Measurements from ENCODE around the gene STK17B. TPM values are rescaled to one million over a fixed set of nuclear protein-coding genes. Genes with fewer than 3 reads are reported as not detected.

STK17B gene
- total RNA-seq, 2 donors from 2014 or later: 40.2 to 47.6 TPM

- H3K27ac ChIP-seq: no peak overlapping the region
- H3K4me3 ChIP-seq: no peak overlapping the region
- TF ChIP-seq, protein P1, sequence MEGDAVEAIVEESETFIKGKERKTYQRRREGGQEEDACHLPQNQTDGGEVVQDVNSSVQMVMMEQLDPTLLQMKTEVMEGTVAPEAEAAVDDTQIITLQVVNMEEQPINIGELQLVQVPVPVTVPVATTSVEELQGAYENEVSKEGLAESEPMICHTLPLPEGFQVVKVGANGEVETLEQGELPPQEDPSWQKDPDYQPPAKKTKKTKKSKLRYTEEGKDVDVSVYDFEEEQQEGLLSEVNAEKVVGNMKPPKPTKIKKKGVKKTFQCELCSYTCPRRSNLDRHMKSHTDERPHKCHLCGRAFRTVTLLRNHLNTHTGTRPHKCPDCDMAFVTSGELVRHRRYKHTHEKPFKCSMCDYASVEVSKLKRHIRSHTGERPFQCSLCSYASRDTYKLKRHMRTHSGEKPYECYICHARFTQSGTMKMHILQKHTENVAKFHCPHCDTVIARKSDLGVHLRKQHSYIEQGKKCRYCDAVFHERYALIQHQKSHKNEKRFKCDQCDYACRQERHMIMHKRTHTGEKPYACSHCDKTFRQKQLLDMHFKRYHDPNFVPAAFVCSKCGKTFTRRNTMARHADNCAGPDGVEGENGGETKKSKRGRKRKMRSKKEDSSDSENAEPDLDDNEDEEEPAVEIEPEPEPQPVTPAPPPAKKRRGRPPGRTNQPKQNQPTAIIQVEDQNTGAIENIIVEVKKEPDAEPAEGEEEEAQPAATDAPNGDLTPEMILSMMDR (IDR thresholded peaks at IDR 0.05): no peak
- DNase-seq (ENCODE audit: low spot score): no peak
- no peak for ATAC-seq (ENCODE audit: insufficient number of reproducible peaks, low FRiP score, low read depth)
- no peaks in the 10 kb centered on the region for H3K27me3 ChIP-seq (replicated peaks; ENCODE audit: insufficient read depth)
- peaks cover 27 to 40% of the 10 kb centered on the region in 2 donors for H3K4me1 ChIP-seq (ENCODE audit: control insufficient read depth in 1 of 2, low read depth in 2 of 2)
- H3K9me3 ChIP-seq: no peaks in the 10 kb centered on the region
- H3K36me3 ChIP-seq: peaks cover 2% of the 10 kb centered on the region
Measured at GRCh38 chr2:196160946-196161345, 10.4 kb downstream of the STK17B start.

DNA sequence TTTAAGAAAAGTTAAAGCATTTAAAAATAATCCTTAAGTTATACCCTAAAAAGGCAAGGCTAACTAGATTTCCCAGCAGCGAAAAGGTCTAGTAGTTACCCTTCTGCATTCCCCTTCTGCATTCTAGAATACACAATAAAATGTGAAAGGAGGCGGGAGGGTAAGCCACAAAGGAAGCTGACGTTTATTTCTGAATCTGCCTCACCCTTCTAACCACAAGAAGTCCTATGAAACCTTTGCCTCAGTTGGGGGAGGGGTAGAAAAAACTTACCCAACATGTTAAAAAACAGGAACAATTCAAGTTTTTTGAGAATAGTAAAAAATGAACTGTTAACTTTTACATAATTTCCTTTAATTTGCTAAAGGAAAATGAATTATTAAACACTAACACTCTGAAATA lies 11.3 kb downstream of the STK17B start:
- Histone ChIP-seq H3K4me3 (no peak overlapping the region), H3K4me1 (ENCODE audit: control insufficient read depth in 1 of 2, low read depth in 2 of 2) (peaks cover 21 to 32% of the 10 kb centered on the region in 2 donors), H3K36me3 (peaks cover 2% of the 10 kb centered on the region), H3K9me3 (no peaks in the 10 kb centered on the region), H3K27ac (no peak overlapping the region), H3K27me3 (replicated peaks; ENCODE audit: insufficient read depth) (no peaks in the 10 kb centered on the region)
- ATAC-seq (ENCODE audit: insufficient number of reproducible peaks, low FRiP score, low read depth) (no peak), DNase-seq (ENCODE audit: low spot score) (no peak)
- TF ChIP-seq, protein P1 (IDR thresholded peaks at IDR 0.05): no peak

GRCh38 chr2:196159221-196159892 lies 12.0 kb downstream of the STK17B start:
- peak overlapping the region; percentile 20 for H3K4me3 ChIP-seq
- H3K36me3 ChIP-seq: peaks cover 2% of the 10 kb centered on the region
- no peak overlapping the region for H3K27ac ChIP-seq
- H3K4me1 ChIP-seq (ENCODE audit: control insufficient read depth in 1 of 2, low read depth in 2 of 2): peaks cover 21 to 26% of the 10 kb centered on the region in 2 donors
- DNase-seq (ENCODE audit: low spot score): no peak
- no peaks in the 10 kb centered on the region for H3K9me3 ChIP-seq
- TF ChIP-seq, protein P1 (IDR thresholded peaks at IDR 0.05): no peak
- no peaks in the 10 kb centered on the region for H3K27me3 ChIP-seq (replicated peaks; ENCODE audit: insufficient read depth)
- ATAC-seq (ENCODE audit: insufficient number of reproducible peaks, low FRiP score, low read depth): no peak

- peaks cover 20 to 21% of the 10 kb centered on the region in 2 donors for H3K4me1 ChIP-seq (ENCODE audit: control insufficient read depth in 1 of 2, low read depth in 2 of 2)
- H3K36me3 ChIP-seq: no peaks in the 10 kb centered on the region
- no peaks in the 10 kb centered on the region for H3K9me3 ChIP-seq
- no peak overlapping the region for H3K27ac ChIP-seq
- H3K27me3 ChIP-seq (replicated peaks; ENCODE audit: insufficient read depth): no peaks in the 10 kb centered on the region
- TF ChIP-seq, protein P1 (IDR thresholded peaks at IDR 0.05): no peak
- ATAC-seq (ENCODE audit: insufficient number of reproducible peaks, low FRiP score, low read depth) (no peak), DNase-seq (ENCODE audit: low spot score) (no peak)
- no peak overlapping the region for H3K4me3 ChIP-seq
Measured at GRCh38 chr2:196155575-196155974, 15.8 kb downstream of the STK17B start.

- Histone ChIP-seq H3K27me3 (replicated peaks; ENCODE audit: insufficient read depth) (no peaks in the 10 kb centered on the region), H3K4me1 (ENCODE audit: control insufficient read depth in 1 of 2, low read depth in 2 of 2) (peaks cover 19 to 27% of the 10 kb centered on the region in 2 donors), H3K4me3 (no peak overlapping the region), H3K36me3 (no peaks in the 10 kb centered on the region), H3K27ac (no peak overlapping the region), H3K9me3 (no peaks in the 10 kb centered on the region)
- TF ChIP-seq, protein P1 (IDR thresholded peaks at IDR 0.05): no peak
- ATAC-seq (ENCODE audit: insufficient number of reproducible peaks, low FRiP score, low read depth): no peak
- DNase-seq (ENCODE audit: low spot score): no peak
Measured at GRCh38 chr2:196153480-196153879, 17.9 kb downstream of the STK17B start.

Measured in thoracic aorta (tissue), 2 donors.